H1 (cell line): ENCODE data around the gene ALK. TPM values are rescaled to one million over a fixed set of nuclear protein-coding genes. Genes with fewer than 3 reads are reported as not detected.

Experiments
- CTCF ChIA-PET: fragments of 300-600 bp; sonication (Branson Sonifier 250); formaldehyde crosslinking; loops from one replicate; lab custom pipeline; 2021; ENCODE audit not compliant: partially characterized antibody; lab: Charles Lee
- POLR2A ChIA-PET: fragments of 300-600 bp; sonication (Branson Sonifier 250); formaldehyde crosslinking; loops from one replicate; lab custom pipeline; 2021; ENCODE audit warnings: inconsistent platforms; ENCODE audit not compliant: partially characterized antibody; lab: Charles Lee
- DNase-seq, 2 experiments: peaks; one replicate each; pipeline versions ENCODE4 v3.0.0 to v3.0.0-alpha.2; 2010 to 2022; ENCODE audit warnings: low spot score in 2 of 2, low read depth in 1 of 2, mixed read lengths in 1 of 2
- FAIRE-seq: peaks from 2 replicates; lab custom pipeline; 2011; peaks lifted over from hg19 to GRCh38; lab: Jason Lieb, UNC
- H2AFZ ChIP-seq: 2 replicates; pipeline ENCODE4 v1.8.1; 2012; ENCODE audit warnings: low read length, inconsistent platforms
- H2AK5ac ChIP-seq: 2 replicates; pipeline ENCODE4 v1.6.1; 2013; ENCODE audit warnings: low read depth, low read length
- H2BK120ac ChIP-seq: replicated peaks from 2 replicates; pipeline ENCODE3; 2013; ENCODE audit warnings: low read depth, low read length, inconsistent platforms
- H2BK12ac ChIP-seq: 2 replicates; pipeline ENCODE4 v1.6.1; 2013; ENCODE audit warnings: low read depth, low read length
- H2BK15ac ChIP-seq: 2 replicates; pipeline ENCODE4 v1.6.1; 2013; ENCODE audit warnings: low read length
- H2BK20ac ChIP-seq: 2 replicates; pipeline ENCODE4 v1.6.1; 2013; ENCODE audit warnings: low read length
- H2BK5ac ChIP-seq: 2 replicates; pipeline ENCODE4 v1.6.1; 2013; ENCODE audit warnings: low read depth, low read length
- H3K14ac ChIP-seq: 2 replicates; pipeline ENCODE4 v1.6.1; 2013; ENCODE audit warnings: inconsistent platforms; ENCODE audit not compliant: insufficient read length
- H3K18ac ChIP-seq: 2 replicates; pipeline ENCODE4 v1.6.1; 2013; ENCODE audit warnings: low read length; ENCODE audit errors: extremely low read depth
- H3K23ac ChIP-seq: 2 replicates; pipeline ENCODE4 v1.6.1; 2013; ENCODE audit warnings: inconsistent platforms; ENCODE audit not compliant: insufficient read length
- H3K23me2 ChIP-seq: 2 replicates; pipeline ENCODE4 v1.6.1; 2013; ENCODE audit warnings: low read depth, low read length
- H3K27ac ChIP-seq: 2 replicates; pipeline ENCODE4 v1.6.1; 2011; ENCODE audit warnings: low read depth, low read length, inconsistent platforms
- H3K27me3 ChIP-seq, 4 experiments: replicated peaks in 1 of 4; 1 replicate in 1 of 4; 2 replicates in 3 of 4; pipeline versions ENCODE4 v1.6.1 to v1.8.1; 2011 to 2013; ENCODE audit warnings: low read length in 3 of 4, mild to moderate bottlenecking in 3 of 4, inconsistent platforms in 2 of 4, mixed read lengths in 2 of 4, moderate library complexity in 1 of 4; ENCODE audit not compliant: control insufficient read depth in 3 of 4, insufficient read depth in 3 of 4; ENCODE audit errors: extremely low read depth in 1 of 4
- H3K36me3 ChIP-seq, 4 experiments: 2 replicates each; pipeline versions ENCODE4 v1.6.1 to v1.8.1; 2011 to 2013; ENCODE audit warnings: mild to moderate bottlenecking in 4 of 4, low read length in 3 of 4, moderate library complexity in 2 of 4, control low read depth in 1 of 4, inconsistent platforms in 1 of 4; ENCODE audit not compliant: insufficient read depth in 4 of 4, control insufficient read depth in 2 of 4
- H3K4ac ChIP-seq: replicated peaks from 2 replicates; pipeline ENCODE3; 2013; ENCODE audit warnings: low read length, low read depth, mixed read lengths, inconsistent platforms; ENCODE audit not compliant: insufficient read length
- H3K4me1 ChIP-seq, 4 experiments: replicated peaks in 1 of 4; 1 replicate in 1 of 4; 2 replicates in 3 of 4; pipeline versions ENCODE4 v1.6.1 to v1.8.1; 2011 to 2013; ENCODE audit warnings: low read length in 3 of 4, inconsistent platforms in 2 of 4, mixed read lengths in 1 of 4; ENCODE audit not compliant: insufficient read depth in 4 of 4, control insufficient read depth in 3 of 4
- H3K4me2 ChIP-seq, 2 experiments: 2 replicates each; pipeline versions ENCODE4 v1.6.1 to v1.8.1; 2011 to 2013; ENCODE audit warnings: low read depth in 2 of 2, low read length in 2 of 2, control low read depth in 1 of 2, inconsistent platforms in 1 of 2, mild to moderate bottlenecking in 1 of 2; ENCODE audit not compliant: insufficient read depth in 1 of 2
- H3K4me3 ChIP-seq, 4 experiments: fragments of 200-600, 300-600 bp in 1 of 4; sonication (generic), shearing (Covaris generic), sonication (Bioruptor Twin) in 1 of 4; 2 replicates each; pipeline versions ENCODE4 v1.5.1 to v1.8.1; 2011 to 2016; ENCODE audit warnings: low read length in 4 of 4, low read depth in 3 of 4, control low read depth in 2 of 4, inconsistent platforms in 2 of 4, mild to moderate bottlenecking in 2 of 4, mixed read lengths in 1 of 4, moderate library complexity in 1 of 4; ENCODE audit not compliant: insufficient read depth in 2 of 4; ENCODE audit errors: extremely low read depth in 1 of 4
- H3K56ac ChIP-seq: replicated peaks from 2 replicates; pipeline ENCODE3; 2013; ENCODE audit warnings: low read depth, mild to moderate bottlenecking, mixed read lengths, low read length, inconsistent platforms; ENCODE audit not compliant: insufficient read length
- H3K79me1 ChIP-seq: 2 replicates; pipeline ENCODE4 v1.6.1; 2013; ENCODE audit warnings: low read depth, low read length, control low read depth
- H3K79me2 ChIP-seq, 2 experiments: 2 replicates each; pipeline versions ENCODE4 v1.6.1 to v1.8.1; 2012 to 2013; ENCODE audit warnings: low read length in 2 of 2, mild to moderate bottlenecking in 2 of 2, inconsistent platforms in 1 of 2; ENCODE audit not compliant: insufficient read depth in 2 of 2, control insufficient read depth in 1 of 2
- H3K9ac ChIP-seq, 4 experiments: replicated peaks in 1 of 4; 1 replicate in 1 of 4; 2 replicates in 3 of 4; pipeline versions ENCODE4 v1.6.1 to v1.8.1; 2011 to 2013; ENCODE audit warnings: low read depth in 3 of 4, low read length in 3 of 4, control low read depth in 2 of 4, mild to moderate bottlenecking in 2 of 4, moderate library complexity in 2 of 4, inconsistent platforms in 1 of 4; ENCODE audit errors: extremely low read depth in 1 of 4
- H3K9me3 ChIP-seq, 2 experiments: 2 replicates each; pipeline versions ENCODE4 v1.6.1 to v1.8.1; 2012 to 2013; ENCODE audit warnings: mild to moderate bottlenecking in 2 of 2, moderate library complexity in 2 of 2, control low read depth in 1 of 2, inconsistent platforms in 1 of 2, low read depth in 1 of 2, low read length in 1 of 2, mixed read lengths in 1 of 2; ENCODE audit not compliant: insufficient read depth in 2 of 2
- H4K20me1 ChIP-seq, 2 experiments: replicated peaks in 1 of 2; 2 replicates each; pipeline versions ENCODE3 to v1.8.1; 2011 to 2013; ENCODE audit warnings: inconsistent platforms in 2 of 2, low read length in 2 of 2, mild to moderate bottlenecking in 1 of 2; ENCODE audit not compliant: insufficient read depth in 2 of 2, control insufficient read depth in 1 of 2
- H4K5ac ChIP-seq: 2 replicates; pipeline ENCODE4 v1.6.1; 2013; ENCODE audit warnings: low read length, low read depth, mixed read lengths, inconsistent platforms; ENCODE audit not compliant: insufficient read length
- H4K8ac ChIP-seq: 2 replicates; pipeline ENCODE4 v1.8.0; 2013; ENCODE audit warnings: mild to moderate bottlenecking, moderate library complexity, low read length, inconsistent platforms; ENCODE audit not compliant: insufficient read depth; ENCODE audit errors: extremely low read depth
- H4K91ac ChIP-seq: replicated peaks from 2 replicates; pipeline ENCODE3; 2013; ENCODE audit warnings: low read length, mixed read lengths, inconsistent platforms; ENCODE audit not compliant: insufficient read length
- CTBP2 ChIP-seq: IDR thresholded peaks from 2 replicates; pipeline ENCODE4 v1.7.0; 2011; ENCODE audit warnings: borderline replicate concordance, mild to moderate bottlenecking, moderate library complexity, mixed read lengths, low read length; ENCODE audit not compliant: insufficient read depth, insufficient read length
- EP300 ChIP-seq, 2 experiments: IDR thresholded peaks; 1 replicate in 1 of 2; 2 replicates in 1 of 2; pipeline ENCODE4 v1.6.1; 2011 to 2012; ENCODE audit warnings: low read depth in 2 of 2, low read length in 2 of 2, mild to moderate bottlenecking in 2 of 2, borderline replicate concordance in 1 of 2, inconsistent platforms in 1 of 2, moderate library complexity in 1 of 2
- EZH2 ChIP-seq: fragments of 200-600 bp; sonication (generic); IDR thresholded peaks from 2 replicates; pipeline ENCODE4 v1.7.1; 2012; ENCODE audit warnings: low read depth, mild to moderate bottlenecking, moderate library complexity, low read length, inconsistent platforms; ENCODE audit not compliant: severe bottlenecking
- GTF2F1 ChIP-seq: IDR thresholded peaks from 2 replicates; pipeline ENCODE4 v1.6.1; 2012; ENCODE audit warnings: low read depth, low read length, improper control_type of control experiment, borderline replicate concordance
- JUN ChIP-seq: IDR thresholded peaks from 2 replicates; pipeline ENCODE4 v1.6.1; 2011; ENCODE audit warnings: low read depth, mild to moderate bottlenecking, improper control_type of control experiment, low read length
- KDM1A ChIP-seq: fragments of 200-600, 300-600 bp; sonication (generic); IDR thresholded peaks from 2 replicates; pipeline ENCODE4 v1.7.1; 2016; ENCODE audit warnings: mild to moderate bottlenecking, low read length, borderline replicate concordance
- NANOG ChIP-seq: IDR thresholded peaks from 2 replicates; pipeline ENCODE4 v1.6.1; 2011; ENCODE audit warnings: low read length, low read depth, mild to moderate bottlenecking, inconsistent platforms; ENCODE audit not compliant: insufficient read depth, poor library complexity, severe bottlenecking
- NRF1 ChIP-seq: IDR thresholded peaks from 2 replicates; pipeline ENCODE4 v1.6.1; 2011; ENCODE audit warnings: mild to moderate bottlenecking, low read depth, low read length, improper control_type of control experiment
- RFX5 ChIP-seq: IDR thresholded peaks from 2 replicates; pipeline ENCODE4 v1.6.1; 2011; ENCODE audit warnings: low read depth, low read length, improper control_type of control experiment, borderline replicate concordance
- SP1 ChIP-seq: IDR thresholded peaks from 2 replicates; pipeline ENCODE4 v1.6.1; 2011; ENCODE audit warnings: low read depth, low read length
- SRF ChIP-seq: IDR thresholded peaks from 2 replicates; pipeline ENCODE4 v1.6.1; 2011; ENCODE audit warnings: mild to moderate bottlenecking, low read depth, low read length, moderate library complexity
- TBP ChIP-seq: IDR thresholded peaks from 2 replicates; pipeline ENCODE4 v1.6.1; 2011; ENCODE audit warnings: low read depth, low read length, improper control_type of control experiment
- WGBS, 2 experiments: shearing (Covaris generic) in 1 of 2; methylation state at CpG; one replicate each; pipeline versions ENCODE4 v1.1.6 to v1.1.7; 2013 to 2015; ENCODE audit warnings: low lambda C conversion rate in 2 of 2, mixed read lengths in 2 of 2, inconsistent platforms in 1 of 2, low coverage in 1 of 2, missing lambda C conversion rate in 1 of 2; ENCODE audit not compliant: insufficient replicate concordance in 2 of 2, insufficient coverage in 1 of 2, insufficient read length in 1 of 2; ENCODE audit errors: extremely low coverage in 1 of 2, missing lambda C conversion rate in 1 of 2; 5-methylcytosine and 5-hydroxymethylcytosine counted together
- polyA plus RNA-seq, 7 experiments: library from polyadenylated mRNA; depleted of rRNA in 3 of 7; stranded (reverse) in 5 of 7; unstranded in 2 of 7; fragments of >200 nt in 5 of 7; fragments of 200-250 nt in 2 of 7; gene quantifications; 1 replicate in 5 of 7; 2 replicates in 1 of 7; 4 replicates in 1 of 7; pipeline versions ENCODE4 v1.2.1 to v1.2.3, GENCODE V29; 2011 to 2013; ENCODE audit warnings: missing spikeins in 2 of 7, mixed read lengths in 2 of 7
- total RNA-seq: library from RNA; stranded (reverse); fragmentation: NEBNext Ultra II Directional; extraction: Animal tissue kit (Norgen Biotek cat#: 25700); gene quantifications from 2 replicates; pipeline ENCODE4 v1.2.1, GENCODE V29; 2021

Gene ALK
- total and polyA plus RNA-seq, 2 of the 8 experiments (the other 6 are each of a cell fraction or from before 2014, with no cell fraction given) = 0.02 to 0.09 TPM

DNA sequence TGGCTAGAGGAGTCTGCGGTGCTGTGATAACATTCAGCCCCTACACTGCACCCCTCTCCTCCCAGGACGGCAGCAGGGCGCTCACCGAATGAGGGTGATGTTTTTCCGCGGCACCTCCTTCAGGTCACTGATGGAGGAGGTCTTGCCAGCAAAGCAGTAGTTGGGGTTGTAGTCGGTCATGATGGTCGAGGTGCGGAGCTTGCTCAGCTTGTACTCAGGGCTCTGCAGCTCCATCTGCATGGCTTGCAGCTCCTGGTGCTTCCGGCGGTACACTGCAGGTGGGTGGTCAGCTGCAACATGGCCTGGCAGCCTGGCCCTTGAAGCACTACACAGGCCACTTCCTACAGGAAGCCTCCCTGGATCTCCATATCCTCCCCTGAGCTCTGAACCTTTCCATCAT is 698.1 kb downstream of the ALK start:
- no peak overlapping the region for H4K8ac ChIP-seq
- no peak overlapping the region for H2AFZ ChIP-seq
- no peak overlapping the region for H2BK5ac ChIP-seq
- FAIRE-seq = no peak
- no peak overlapping the region for H2BK120ac ChIP-seq
- DNase-seq = no peak
- no peak overlapping the region for H4K91ac ChIP-seq
- no peak overlapping the region for H3K14ac ChIP-seq
- H2AK5ac ChIP-seq = no peak overlapping the region
- H2BK20ac ChIP-seq = no peak overlapping the region
- H3K36me3 ChIP-seq = no peaks in the 10 kb centered on the region
- CTCF ChIA-PET = interaction anchor here (1.0 to 5.8 kb wide), 4 partner anchors 10 to 22 kb away, joined by 3 to 29 read pairs (median 7); no protein-coding TSS in a partner anchor
- H3K4me2 ChIP-seq = no peak overlapping the region
- no peaks in the 10 kb centered on the region for H3K9me3 ChIP-seq
- H3K23ac ChIP-seq = no peak overlapping the region
- H3K18ac ChIP-seq = no peak overlapping the region
- 93% methylated on average over 11 of the region's 11 CpGs; no CpG with 5 or more reads in 1 of the 2 experiments for WGBS, 2 experiments
- H4K5ac ChIP-seq = no peak overlapping the region
- TF ChIP-seq CTBP2 = no peak
- TF ChIP-seq NANOG = no peak
- no peak for TF ChIP-seq RFX5
- no peak for TF ChIP-seq NRF1
- TF ChIP-seq EP300 (IDR thresholded peaks at IDR 0.05; ENCODE audit: borderline replicate concordance in 1 of 2, low read depth in 2 of 2, low read length in 2 of 2) = no peak
- TF ChIP-seq GTF2F1 = no peak
- no peak for TF ChIP-seq JUN
- TF ChIP-seq EZH2 = no peak
- TF ChIP-seq KDM1A = no peak
- no peak for TF ChIP-seq SRF
- no peak for TF ChIP-seq SP1
- TF ChIP-seq TBP = no peak
- no peak overlapping the region for H3K56ac ChIP-seq
- H3K9ac ChIP-seq = no peak overlapping the region
- H3K79me2 ChIP-seq = no peaks in the 10 kb centered on the region
- H3K23me2 ChIP-seq = no peaks in the 10 kb centered on the region
- H4K20me1 ChIP-seq = no peaks in the 10 kb centered on the region
- no peak overlapping the region for H2BK12ac ChIP-seq
- no peak overlapping the region for H3K27ac ChIP-seq
- H3K4me3 ChIP-seq = no peak overlapping the region
- H2BK15ac ChIP-seq = no peak overlapping the region
- H3K4ac ChIP-seq = no peak overlapping the region
- POLR2A ChIA-PET = no interaction called here
- H3K27me3 ChIP-seq = no peaks in the 10 kb centered on the region
- H3K79me1 ChIP-seq = no peaks in the 10 kb centered on the region
- no peaks in the 10 kb centered on the region for H3K4me1 ChIP-seq
